ENCODE results near the gene NDEL1.

Gene NDEL1

GRCh38 chr17:8436844-8437171 is 1.1 kb downstream of the NDEL1 start:
- Histone ChIP-seq H3K27ac (ENCODE audit: low read length) (no peak overlapping the region), H3K4me1 (ENCODE audit: control insufficient read depth, insufficient read depth, low read length) (no peaks in the 10 kb centered on the region), H3K36me3 (ENCODE audit: control insufficient read depth, insufficient read depth, low read length) (no peaks in the 10 kb centered on the region), H3K27me3 (ENCODE audit: control insufficient read depth, insufficient read depth, low read length) (no peaks in the 10 kb centered on the region), H3K4me3 (ENCODE audit: low read length) (peak overlapping the region; percentile 77; the same call in 1 of the 2 replicates), H3K9me3 (ENCODE audit: control insufficient read depth, insufficient read depth, low read length) (no peaks in the 10 kb centered on the region)
- DNase-seq (ENCODE audit: low read depth, low spot score), result no peak
- WGBS (ENCODE audit: insufficient coverage, insufficient read length), result no CpG with 5 or more reads among the region's 5 CpGs

- Histone ChIP-seq H3K9me3 (ENCODE audit: control insufficient read depth, insufficient read depth, low read length) (no peaks in the 10 kb centered on the region), H3K4me1 (ENCODE audit: control insufficient read depth, insufficient read depth, low read length) (no peaks in the 10 kb centered on the region), H3K4me3 (ENCODE audit: low read length) (no peak overlapping the region), H3K36me3 (ENCODE audit: control insufficient read depth, insufficient read depth, low read length) (no peaks in the 10 kb centered on the region), H3K27me3 (ENCODE audit: control insufficient read depth, insufficient read depth, low read length) (no peaks in the 10 kb centered on the region), H3K27ac (ENCODE audit: low read length) (no peak overlapping the region)
- no CpG with 5 or more reads among the region's 5 CpGs for whole genome bisulfite sequencing (ENCODE audit: insufficient coverage, insufficient read length)
- no peak for DNase-seq (ENCODE audit: low read depth, low spot score)
Measured at GRCh38 chr17:8438441-8438840, 2.8 kb downstream of the NDEL1 start.

GRCh38 chr17:8439681-8440080 is 4.0 kb downstream of the NDEL1 start:
- no CpG with 5 or more reads among the region's 3 CpGs for WGBS (ENCODE audit: insufficient coverage, insufficient read length)
- H3K4me1 ChIP-seq (ENCODE audit: control insufficient read depth, insufficient read depth, low read length), result no peaks in the 10 kb centered on the region
- H3K27me3 ChIP-seq (ENCODE audit: control insufficient read depth, insufficient read depth, low read length), result no peaks in the 10 kb centered on the region
- no peaks in the 10 kb centered on the region for H3K36me3 ChIP-seq (ENCODE audit: control insufficient read depth, insufficient read depth, low read length)
- H3K27ac ChIP-seq (ENCODE audit: low read length), result no peak overlapping the region
- H3K9me3 ChIP-seq (ENCODE audit: control insufficient read depth, insufficient read depth, low read length), result no peaks in the 10 kb centered on the region
- no peak overlapping the region for H3K4me3 ChIP-seq (ENCODE audit: low read length)
- DNase-seq (ENCODE audit: low read depth, low spot score), result no peak

- Histone ChIP-seq H3K4me3 (ENCODE audit: low read length) (no peak overlapping the region), H3K36me3 (ENCODE audit: control insufficient read depth, insufficient read depth, low read length) (no peaks in the 10 kb centered on the region), H3K27ac (ENCODE audit: low read length) (no peak overlapping the region), H3K9me3 (ENCODE audit: control insufficient read depth, insufficient read depth, low read length) (no peaks in the 10 kb centered on the region), H3K27me3 (ENCODE audit: control insufficient read depth, insufficient read depth, low read length) (no peaks in the 10 kb centered on the region), H3K4me1 (ENCODE audit: control insufficient read depth, insufficient read depth, low read length) (no peaks in the 10 kb centered on the region)
- DNase-seq (ENCODE audit: low read depth, low spot score), result no peak
- WGBS (ENCODE audit: insufficient coverage, insufficient read length), result no CpG with 5 or more reads among the region's 2 CpGs
Measured at GRCh38 chr17:8441690-8442089, 6.0 kb downstream of the NDEL1 start.

- Histone ChIP-seq H3K36me3 (ENCODE audit: control insufficient read depth, insufficient read depth, low read length) (no peaks in the 10 kb centered on the region), H3K9me3 (ENCODE audit: control insufficient read depth, insufficient read depth, low read length) (no peaks in the 10 kb centered on the region), H3K4me1 (ENCODE audit: control insufficient read depth, insufficient read depth, low read length) (no peaks in the 10 kb centered on the region), H3K4me3 (ENCODE audit: low read length) (no peak overlapping the region), H3K27me3 (ENCODE audit: control insufficient read depth, insufficient read depth, low read length) (no peaks in the 10 kb centered on the region), H3K27ac (ENCODE audit: low read length) (no peak overlapping the region)
- WGBS (ENCODE audit: insufficient coverage, insufficient read length), result no CpG with 5 or more reads among the region's 2 CpGs
- DNase-seq (ENCODE audit: low read depth, low spot score), result no peak
Measured at GRCh38 chr17:8442310-8442709, 6.6 kb downstream of the NDEL1 start.

- Histone ChIP-seq H3K4me3 (ENCODE audit: low read length) (no peak overlapping the region), H3K36me3 (ENCODE audit: control insufficient read depth, insufficient read depth, low read length) (no peaks in the 10 kb centered on the region; the same call in 1 of the 2 replicates)
Measured at GRCh38 chr17:8443756-8444155, 8.1 kb downstream of the NDEL1 start.

GRCh38 chr17:8444494-8444893 is 8.8 kb downstream of the NDEL1 start:
- Histone ChIP-seq H3K27ac (ENCODE audit: low read length) (no peak overlapping the region), H3K27me3 (ENCODE audit: control insufficient read depth, insufficient read depth, low read length) (no peaks in the 10 kb centered on the region), H3K36me3 (ENCODE audit: control insufficient read depth, insufficient read depth, low read length) (peaks cover 3% of the 10 kb centered on the region; the same call in 1 of the 2 replicates), H3K4me1 (ENCODE audit: control insufficient read depth, insufficient read depth, low read length) (no peaks in the 10 kb centered on the region), H3K9me3 (ENCODE audit: control insufficient read depth, insufficient read depth, low read length) (no peaks in the 10 kb centered on the region), H3K4me3 (ENCODE audit: low read length) (no peak overlapping the region)
- WGBS (ENCODE audit: insufficient coverage, insufficient read length), result no CpG with 5 or more reads among the region's 4 CpGs
- no peak for DNase-seq (ENCODE audit: low read depth, low spot score)

More at GRCh38 chr17:8443756-8444155, 8.1 kb downstream of the NDEL1 start:
- Histone ChIP-seq H3K9me3 (ENCODE audit: control insufficient read depth, insufficient read depth, low read length) (no peaks in the 10 kb centered on the region), H3K27me3 (ENCODE audit: control insufficient read depth, insufficient read depth, low read length) (no peaks in the 10 kb centered on the region), H3K4me1 (ENCODE audit: control insufficient read depth, insufficient read depth, low read length) (no peaks in the 10 kb centered on the region), H3K27ac (ENCODE audit: low read length) (no peak overlapping the region)
- no peak for DNase-seq (ENCODE audit: low read depth, low spot score)
- WGBS (ENCODE audit: insufficient coverage, insufficient read length), result no CpG with 5 or more reads among the region's 7 CpGs

GRCh38 chr17:8445536-8445935 is 9.9 kb downstream of the NDEL1 start:
- no peak overlapping the region for H3K27ac ChIP-seq (ENCODE audit: low read length)
- no peak overlapping the region for H3K4me3 ChIP-seq (ENCODE audit: low read length)
- 100% methylated on average over 1 of the region's 4 CpGs for WGBS (ENCODE audit: insufficient coverage, insufficient read length)
- DNase-seq (ENCODE audit: low read depth, low spot score), result no peak
- no peaks in the 10 kb centered on the region for H3K9me3 ChIP-seq (ENCODE audit: control insufficient read depth, insufficient read depth, low read length)
- peaks cover 3% of the 10 kb centered on the region; the same call in 1 of the 2 replicates for H3K36me3 ChIP-seq (ENCODE audit: control insufficient read depth, insufficient read depth, low read length)
- H3K4me1 ChIP-seq (ENCODE audit: control insufficient read depth, insufficient read depth, low read length), result no peaks in the 10 kb centered on the region
- H3K27me3 ChIP-seq (ENCODE audit: control insufficient read depth, insufficient read depth, low read length), result no peaks in the 10 kb centered on the region

- peaks cover 5% of the 10 kb centered on the region; the same call in 1 of the 2 replicates for H3K36me3 ChIP-seq (ENCODE audit: control insufficient read depth, insufficient read depth, low read length)
Measured at GRCh38 chr17:8447799-8448198, 12.1 kb downstream of the NDEL1 start.

GRCh38 chr17:8448310-8448709 is 12.6 kb downstream of the NDEL1 start:
- no peak for DNase-seq (ENCODE audit: low read depth, low spot score)
- no peaks in the 10 kb centered on the region for H3K9me3 ChIP-seq (ENCODE audit: control insufficient read depth, insufficient read depth, low read length)
- WGBS (ENCODE audit: insufficient coverage, insufficient read length), result no CpG with 5 or more reads among the region's 3 CpGs
- no peaks in the 10 kb centered on the region for H3K4me1 ChIP-seq (ENCODE audit: control insufficient read depth, insufficient read depth, low read length)
- no peaks in the 10 kb centered on the region for H3K27me3 ChIP-seq (ENCODE audit: control insufficient read depth, insufficient read depth, low read length)
- no peak overlapping the region for H3K4me3 ChIP-seq (ENCODE audit: low read length)
- H3K36me3 ChIP-seq (ENCODE audit: control insufficient read depth, insufficient read depth, low read length), result peaks cover 5% of the 10 kb centered on the region; the same call in 1 of the 2 replicates
- H3K27ac ChIP-seq (ENCODE audit: low read length), result no peak overlapping the region

More at GRCh38 chr17:8447799-8448198, 12.1 kb downstream of the NDEL1 start:
- DNase-seq (ENCODE audit: low read depth, low spot score), result no peak
- WGBS (ENCODE audit: insufficient coverage, insufficient read length), result no CpG with 5 or more reads among the region's 4 CpGs
- H3K4me3 ChIP-seq (ENCODE audit: low read length), result no peak overlapping the region
- H3K4me1 ChIP-seq (ENCODE audit: control insufficient read depth, insufficient read depth, low read length), result no peaks in the 10 kb centered on the region
- no peak overlapping the region for H3K27ac ChIP-seq (ENCODE audit: low read length)
- no peaks in the 10 kb centered on the region for H3K9me3 ChIP-seq (ENCODE audit: control insufficient read depth, insufficient read depth, low read length)
- H3K27me3 ChIP-seq (ENCODE audit: control insufficient read depth, insufficient read depth, low read length), result no peaks in the 10 kb centered on the region

GRCh38 chr17:8451933-8452614 is 16.4 kb downstream of the NDEL1 start:
- H3K9me3 ChIP-seq (ENCODE audit: control insufficient read depth, insufficient read depth, low read length), result no peaks in the 10 kb centered on the region
- H3K27me3 ChIP-seq (ENCODE audit: control insufficient read depth, insufficient read depth, low read length), result no peaks in the 10 kb centered on the region
- H3K4me3 ChIP-seq (ENCODE audit: low read length), result no peak overlapping the region
- no peak for DNase-seq (ENCODE audit: low read depth, low spot score)
- WGBS (ENCODE audit: insufficient coverage, insufficient read length), result no CpG with 5 or more reads among the region's 8 CpGs
- no peaks in the 10 kb centered on the region for H3K4me1 ChIP-seq (ENCODE audit: control insufficient read depth, insufficient read depth, low read length)
- no peak overlapping the region for H3K27ac ChIP-seq (ENCODE audit: low read length)
- peaks cover 9% of the 10 kb centered on the region; the same call in 1 of the 2 replicates for H3K36me3 ChIP-seq (ENCODE audit: control insufficient read depth, insufficient read depth, low read length)

Measured in iPS DF 6.9 (cell line).